LHCN-M2 (cell line): ENCODE results near the gene CFAP97D1. TPM values are rescaled to one million over a fixed set of nuclear protein-coding genes. Genes with fewer than 3 reads are reported as not detected.
A peak's percentile ranks its signal among the peaks of the same experiment; 100 is the strongest.
"Not testable (repeated sequence)": the region's sequence is repeated elsewhere in the genome, so short reads cannot be mapped to it uniquely, and the experiment has no call there.

Experiments
- DNase-seq: peaks from one replicate; pipeline ENCODE4 v3.0.0-alpha.2; 2012; ENCODE audit warnings: low read depth
- total RNA-seq: library from RNA; depleted of rRNA; stranded (reverse); fragments of >200 nt; gene quantifications from 2 replicates; pipeline ENCODE4 v1.2.3, GENCODE V29; 2014

The CFAP97D1 gene
- total RNA-seq, 1 experiment from 2014 or later = under 0.01 TPM

DNA sequence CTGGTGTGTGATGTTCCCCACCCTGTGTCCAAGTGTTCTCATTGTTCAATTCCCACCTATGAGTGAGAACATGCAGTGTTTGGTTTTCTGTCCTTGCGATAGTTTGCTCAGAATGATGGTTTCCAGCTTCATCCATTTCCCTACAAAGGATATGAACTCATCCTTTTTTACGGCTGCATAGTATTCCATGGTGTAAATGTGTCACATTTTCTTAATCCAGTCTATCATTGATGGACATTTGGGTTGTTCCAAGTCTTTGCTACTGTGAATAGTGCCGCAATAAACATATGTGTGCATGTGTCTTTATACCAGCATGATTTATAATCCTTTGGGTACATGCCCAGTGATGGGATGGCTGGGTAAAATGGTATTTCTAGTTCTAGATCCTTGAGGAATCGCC lies 12.4 kb downstream of the CFAP97D1 start:
- not testable (repeated sequence) for DNase-seq

DNA sequence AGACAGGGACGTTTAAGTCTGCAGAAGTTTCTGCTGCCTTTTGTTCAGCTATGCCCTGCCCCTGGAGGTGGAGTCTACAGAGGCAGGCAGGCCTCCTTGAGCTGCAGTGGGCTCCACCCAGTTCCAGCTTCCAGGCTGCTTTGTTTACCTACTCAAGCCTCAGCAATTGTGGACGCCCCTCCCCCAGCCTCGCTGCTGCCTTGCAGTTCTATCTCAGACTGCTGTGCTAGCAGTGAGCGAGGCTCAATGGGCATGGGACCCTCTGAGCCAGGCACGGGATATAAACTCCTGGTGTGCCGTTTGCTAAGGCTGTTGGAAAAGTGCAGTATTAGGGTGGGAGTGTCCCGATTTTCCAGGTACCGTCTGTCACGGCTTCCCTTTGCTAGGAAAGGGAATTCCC lies 17.8 kb downstream of the CFAP97D1 start:
- not testable (repeated sequence) for DNase-seq

DNA sequence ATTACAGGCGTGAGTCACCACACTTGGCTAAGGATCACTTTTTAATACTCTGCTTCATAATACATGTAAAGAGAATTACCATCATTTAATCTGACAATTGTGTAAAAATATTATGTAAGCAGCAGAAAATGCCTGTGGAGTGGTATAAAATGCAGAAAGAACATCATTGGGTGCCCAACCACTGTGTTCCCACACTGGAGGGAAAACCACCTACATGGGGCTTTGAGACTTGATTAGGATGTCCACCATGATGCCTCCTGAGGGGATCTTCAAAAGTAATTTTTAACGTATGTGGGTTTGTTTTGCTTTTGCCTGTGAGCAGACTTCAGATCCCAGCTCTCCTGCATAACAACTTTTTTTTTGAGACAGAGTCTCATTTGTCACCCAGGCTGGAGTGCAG lies 18.8 kb downstream of the CFAP97D1 start:
- no peak for DNase-seq

DNA sequence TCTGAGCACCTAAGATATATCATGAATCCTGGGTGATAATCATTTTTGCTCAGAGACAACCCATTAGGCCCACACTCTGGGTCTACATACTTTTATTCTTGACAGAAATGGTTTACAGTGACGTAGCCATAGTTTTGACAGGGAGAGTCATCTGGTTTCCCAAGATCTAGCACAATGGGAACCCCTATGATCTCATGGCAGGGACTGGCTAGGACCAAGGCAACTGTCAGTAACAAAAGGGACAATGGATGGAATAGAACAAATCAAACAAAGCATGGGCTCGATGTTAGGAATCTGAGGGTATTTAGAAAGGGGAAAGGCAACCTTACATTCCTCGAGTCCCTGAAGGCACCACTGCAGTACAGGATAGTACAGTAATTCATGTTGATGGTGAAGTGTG lies 20.5 kb downstream of the CFAP97D1 start:
- no peak for DNase-seq

GRCh38 chr17:43801844-43802243 lies 21.6 kb downstream of the CFAP97D1 start:
- no peak for DNase-seq

DNA sequence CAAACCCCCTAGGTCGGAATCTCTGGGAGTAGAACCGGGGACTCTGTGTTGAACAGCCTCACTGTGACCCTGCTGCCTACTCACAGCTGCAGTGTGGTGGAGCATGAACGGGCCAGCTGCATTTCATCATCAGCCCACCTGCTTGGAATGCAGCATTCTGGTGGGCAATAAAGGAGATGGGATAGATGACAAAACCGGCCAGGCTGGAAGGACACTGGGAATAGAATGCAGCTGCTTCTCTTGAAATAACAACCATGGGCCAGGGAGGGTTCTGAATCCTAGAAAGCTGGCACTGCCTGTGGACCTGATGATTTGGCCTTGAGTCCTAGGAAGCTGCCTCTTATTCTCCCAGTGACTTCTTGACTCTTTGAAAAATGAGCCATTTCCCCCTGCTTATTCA lies 23.5 kb downstream of the CFAP97D1 start:
- DNase-seq = peak; percentile 79

DNA sequence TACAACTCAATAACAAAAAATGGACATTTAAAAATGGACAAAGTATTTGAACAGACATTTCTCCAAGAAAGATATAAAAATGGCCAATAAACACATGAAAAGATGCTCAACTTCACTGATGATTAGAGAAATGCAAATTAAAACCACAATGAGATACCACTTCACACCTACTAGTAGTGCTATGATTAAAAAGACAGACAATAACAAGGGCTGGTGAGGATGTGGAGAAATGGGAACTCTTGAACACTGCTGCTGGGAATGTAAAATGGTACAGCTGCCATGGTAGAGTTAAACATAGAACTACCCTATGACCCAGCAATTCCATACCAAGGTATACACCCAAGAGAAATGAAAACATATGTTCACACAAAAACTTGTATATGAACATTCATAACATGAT lies 24.9 kb downstream of the CFAP97D1 start:
- no peak for DNase-seq

DNA sequence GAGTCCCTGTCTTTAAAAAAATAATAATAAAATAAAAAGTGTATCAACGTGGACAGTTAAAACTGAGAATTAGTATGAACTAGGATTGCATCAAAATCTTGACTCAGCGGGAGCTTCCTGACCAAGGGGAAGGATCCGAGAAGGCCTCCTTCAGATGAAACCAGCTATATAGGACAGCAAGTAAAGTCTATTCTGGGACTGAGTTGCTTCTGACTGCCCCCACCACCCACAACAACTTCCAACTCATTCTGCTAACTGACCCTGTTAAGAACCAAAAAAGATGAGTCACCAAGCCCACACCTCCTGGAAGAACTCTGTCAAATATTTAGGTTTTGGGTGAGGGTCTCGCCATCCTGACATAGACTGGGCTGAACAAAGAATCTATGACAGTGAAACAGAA lies 27.8 kb downstream of the CFAP97D1 start:
- no peak for DNase-seq

GRCh38 chr17:43809121-43809520 lies 28.9 kb downstream of the CFAP97D1 start:
- DNase-seq = no peak

- DNase-seq = no peak
Measured at GRCh38 chr17:43810226-43810715, 30.0 kb downstream of the CFAP97D1 start.

DNA sequence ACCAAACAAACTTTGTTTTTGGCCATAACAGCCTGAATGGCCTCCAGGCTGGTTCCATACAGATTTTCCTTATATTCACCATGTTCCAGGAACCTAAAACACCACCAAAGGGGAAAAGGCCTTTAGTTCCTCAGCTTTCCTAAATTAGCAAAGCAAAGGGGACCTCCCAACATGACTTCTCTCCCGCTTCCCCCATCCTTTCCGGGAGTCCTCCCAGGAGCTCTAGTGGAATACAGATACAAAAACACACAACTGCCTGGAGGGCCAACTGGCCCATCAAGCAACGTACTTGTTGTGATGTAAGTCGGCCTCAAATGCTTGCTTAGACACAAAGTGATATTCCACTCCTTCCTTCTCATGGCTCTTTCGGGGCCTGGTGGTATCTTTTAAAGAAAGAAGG lies 30.6 kb downstream of the CFAP97D1 start:
- no peak for DNase-seq

DNA sequence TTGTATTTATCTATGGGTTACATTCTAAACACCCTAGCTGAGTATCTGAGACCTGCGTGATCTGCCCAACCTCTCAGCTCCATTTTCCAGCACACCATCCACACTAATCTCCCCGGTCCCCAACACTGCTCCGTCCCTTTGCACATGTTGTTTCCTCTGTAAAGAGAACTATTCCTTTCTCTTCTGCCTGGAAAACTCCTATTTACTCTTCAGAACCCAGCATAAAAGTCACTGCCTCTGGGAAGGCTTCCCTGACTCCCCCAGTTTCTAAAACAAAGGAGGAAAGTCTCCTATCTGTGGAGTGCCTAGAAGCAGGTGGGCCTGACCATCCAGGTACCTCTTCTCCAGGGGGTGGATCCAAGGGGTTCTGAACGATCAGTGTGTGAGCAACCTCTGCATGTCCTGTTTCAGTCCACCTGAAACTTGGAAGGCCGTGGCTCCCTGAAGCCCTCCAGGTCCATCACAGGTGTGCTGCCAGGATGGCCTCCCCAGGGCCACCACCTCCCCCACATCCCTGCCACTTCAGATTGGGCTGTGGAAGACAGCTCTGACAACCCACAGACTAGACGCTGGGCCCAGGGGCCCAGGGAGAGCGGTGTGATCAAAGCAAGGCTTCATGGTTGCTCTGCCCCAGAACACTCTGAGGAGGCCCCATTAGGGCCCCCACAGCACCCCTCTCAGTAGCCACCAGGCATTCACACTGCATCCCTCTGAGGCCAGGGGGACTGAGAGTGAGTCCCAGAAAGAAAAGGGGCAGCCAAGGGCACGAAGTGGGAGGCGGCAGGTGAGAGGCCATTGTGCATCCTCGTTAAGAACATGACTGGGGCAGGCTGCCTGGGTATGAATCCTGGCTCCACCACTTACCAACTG lies 32.4 kb downstream of the CFAP97D1 start:
- no peak for DNase-seq

DNA sequence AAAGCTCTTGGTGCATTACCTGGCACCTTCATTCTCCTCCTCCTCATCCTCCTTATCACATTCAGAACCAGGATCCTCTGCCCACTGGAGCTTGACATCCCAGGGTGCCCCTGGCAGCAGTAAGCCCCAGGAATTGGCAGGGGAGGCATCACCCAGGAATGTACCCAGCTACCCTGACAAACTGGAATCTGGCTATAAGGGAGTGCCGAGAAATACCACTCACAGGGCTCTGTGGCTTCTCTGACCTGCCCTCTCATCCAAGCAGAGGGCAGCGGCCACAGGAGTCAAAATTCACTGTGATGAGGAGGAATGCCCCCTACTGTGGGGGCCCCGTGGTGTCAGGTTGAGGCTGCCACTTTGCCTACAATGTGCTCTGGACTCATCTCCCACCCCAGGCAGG lies 33.2 kb downstream of the CFAP97D1 start:
- DNase-seq = peak; percentile 37

- no peak for DNase-seq
Measured at GRCh38 chr17:43814026-43814425, 33.8 kb downstream of the CFAP97D1 start.

GRCh38 chr17:43814714-43815113 lies 34.5 kb downstream of the CFAP97D1 start:
- DNase-seq = peak; percentile 84

GRCh38 chr17:43816336-43817320 lies 36.4 kb downstream of the CFAP97D1 start:
- no peak for DNase-seq

GRCh38 chr17:43817826-43818225 lies 37.6 kb downstream of the CFAP97D1 start:
- no peak for DNase-seq

GRCh38 chr17:43818966-43819365 lies 38.7 kb downstream of the CFAP97D1 start:
- DNase-seq = no peak

- DNase-seq = no peak
Measured at GRCh38 chr17:43820759-43821158, 40.5 kb downstream of the CFAP97D1 start.

- no peak for DNase-seq
Measured at GRCh38 chr17:43822570-43823190, 42.4 kb downstream of the CFAP97D1 start.

DNA sequence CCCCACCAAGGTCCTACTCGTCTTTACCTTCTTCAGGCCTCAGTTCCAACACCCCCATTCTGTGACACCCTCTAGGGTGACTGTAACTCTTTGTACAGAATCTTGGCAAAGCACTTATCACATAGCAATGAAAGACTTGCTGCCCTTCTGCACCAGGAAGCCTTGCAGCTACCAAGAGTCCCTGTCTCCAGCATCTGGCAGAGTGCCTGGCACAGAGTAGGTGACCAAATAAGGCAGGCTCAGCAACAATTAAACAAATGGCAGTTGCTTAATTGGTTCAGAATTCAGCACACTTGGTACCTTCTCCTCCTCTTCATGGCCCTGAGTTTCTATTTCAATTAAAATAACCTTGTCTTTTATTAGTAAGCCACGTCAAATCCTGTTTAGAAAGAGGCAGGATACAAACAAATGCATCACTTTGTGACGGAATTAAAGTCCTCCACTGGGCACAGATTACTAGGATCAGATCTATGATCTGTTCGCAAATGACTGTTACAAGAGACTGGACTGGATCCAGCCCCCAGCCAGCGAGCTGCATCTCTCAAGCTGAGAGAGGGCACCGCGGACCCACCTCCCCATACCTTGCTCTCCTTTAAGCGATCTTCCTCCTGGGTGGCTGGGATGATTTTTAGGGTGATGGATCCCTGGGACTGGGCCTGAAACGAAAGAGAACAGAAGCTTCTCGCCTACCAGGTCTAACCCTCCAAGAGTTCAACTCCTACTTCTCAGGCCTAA lies 43.3 kb downstream of the CFAP97D1 start:
- no peak for DNase-seq
